Measurements from ENCODE around the gene JUNB. TPM values are rescaled to one million over a fixed set of nuclear protein-coding genes. Genes with fewer than 3 reads are reported as not detected.

The JUNB gene
- total and polyA plus RNA-seq, 2 of the 13 experiments (the other 11 are each of a cell fraction or from before 2014, with no cell fraction given): 7.7 to 8.2 TPM

GRCh38 chr19:12767150-12767549 lies 24.1 kb upstream of the JUNB start (continued):
- TF ChIP-seq CSRNP2 (CRISPR knock-in tag; conservative IDR thresholded peaks at IDR 0.05; ENCODE audit: low read depth) (no peak), ISX (CRISPR knock-in tag; conservative IDR thresholded peaks at IDR 0.05) (no peak)

- FAIRE-seq: no peak
- POLR2A ChIA-PET: interaction anchor here (2.4 kb wide), 1 partner anchor 25 kb away, joined by 31 read pairs; the partner anchor contains the start of gene JUNB
- H3K4me1 ChIP-seq (ENCODE audit: insufficient read depth, low read length): 0 out of 2 replicates have a peak, but pooled peaks cover 4% of the 10 kb centered on the region
Observed at GRCh38 chr19:12767666-12768065, 23.6 kb upstream of the JUNB start.

More at GRCh38 chr19:12767666-12768065, 23.6 kb upstream of the JUNB start:
- TF ChIP-seq DBP (CRISPR knock-in tag; IDR thresholded peaks at IDR 0.05; ENCODE audit: not compliant biosample characterization) (no peak), ATF5 (CRISPR knock-in tag; IDR thresholded peaks at IDR 0.05; ENCODE audit: low read depth) (no peak), ZNF703 (CRISPR knock-in tag; IDR thresholded peaks at IDR 0.05; ENCODE audit: borderline replicate concordance) (no peak), ZNF33A (CRISPR knock-in tag; IDR thresholded peaks at IDR 0.05; ENCODE audit: borderline replicate concordance) (no peak), ZNF546 (CRISPR knock-in tag; conservative IDR thresholded peaks at IDR 0.05) (no peak), ZFP36L2 (CRISPR knock-in tag; IDR thresholded peaks at IDR 0.05) (no peak), NFE2 (CRISPR knock-in tag; IDR thresholded peaks at IDR 0.05) (no peak)
- WGBS (ENCODE audit: low lambda C conversion rate): 95% methylated on average over 15 of the region's 15 CpGs
- H2AFZ ChIP-seq (ENCODE audit: low read length): no peak overlapping the region
- H3K9ac ChIP-seq (ENCODE audit: insufficient read depth, low read depth, low read length): no peak overlapping the region
- no peaks in the 10 kb centered on the region for H3K79me2 ChIP-seq (ENCODE audit: insufficient read depth, low read length)
- no peaks in the 10 kb centered on the region for H4K20me1 ChIP-seq (ENCODE audit: insufficient read depth, low read length)
- no peaks in the 10 kb centered on the region for H3K9me3 ChIP-seq (ENCODE audit: low read length)
- H3K4me2 ChIP-seq (ENCODE audit: low read depth, low read length): no peak overlapping the region
- DNase-seq (ENCODE audit: low spot score) (no peak), ATAC-seq (no peak)
- no peak overlapping the region for H3K27ac ChIP-seq (ENCODE audit: extremely low read length, insufficient read depth, low read length)
- no peak overlapping the region for H3K4me3 ChIP-seq (replicated peaks in 1 of 3; ENCODE audit: insufficient read depth in 1 of 3, low read depth in 2 of 3, low read length in 3 of 3)
- no TSS peak for BruUV-seq (replicated peaks)
- CTCF ChIA-PET (ENCODE audit: low intra/inter-chr PET ratio, low total read pairs): no interaction called here
- intact Hi-C loops (cut with micrococcal nuclease; ENCODE audit: unreplicated experiment) (loop anchor here (2.0 kb wide), 1 partner anchor 81 kb away; no protein-coding TSS in a partner anchor), in situ Hi-C loops (cut with HindIII; ENCODE audit: extremely low pct_ligation_motif_present, low pct_unique_long_range_greater_than_20kb) (loop anchor here (5.0 kb wide), 1 partner anchor 35 kb away; the partner anchor contains the start of genes PRDX2 and THSD8)
- H3K27me3 ChIP-seq (ENCODE audit: control insufficient read depth in 1 of 2, insufficient read depth in 2 of 2, low read length in 2 of 2): no peaks in the 10 kb centered on the region
- 0 out of 5 replicates have a peak, but pooled peaks cover 0 to 1% of the 10 kb centered on the region in 2 experiments for H3K36me3 ChIP-seq (replicated peaks in 1 of 2; ENCODE audit: control insufficient read depth in 1 of 2, insufficient read depth in 2 of 2, low read length in 2 of 2)

All from HepG2 (cell line).